GM12878 (cell line): ENCODE data around the gene TBXAS1. TPM values are rescaled to one million over a fixed set of nuclear protein-coding genes. Genes with fewer than 3 reads are reported as not detected.

Source experiments
- ATAC-seq: fragments of 200-7000 bp; cut with Tn5 transposase; 3 replicates; pipeline ENCODE4 v1.9.1; 2020; ENCODE audit warnings: mild to moderate bottlenecking, moderate library complexity
- BruUV-seq: library from RNA; stranded (reverse); fragments of 400-500 nt; replicated peaks from 2 replicates; lab custom pipeline; 2021; lab: Mats Ljungman, UMichigan
- CTCF ChIA-PET: fragments of 300-600 bp; sonication (Branson Sonifier 250); formaldehyde crosslinking; extraction: SDS; loops from one replicate; lab custom pipeline; 2021; ENCODE audit warnings: inconsistent platforms; lab: Yijun Ruan, JAX
- POLR2A ChIA-PET: fragments of 350-600 bp; formaldehyde crosslinking; extraction: SDS; loops from one replicate; lab custom pipeline; 2021; ENCODE audit warnings: inconsistent platforms; lab: Charles Lee
- RAD21 ChIA-PET: fragments of 300-600 bp; sonication (Branson Sonifier 250); formaldehyde crosslinking; loops from one replicate; lab custom pipeline; 2023; ENCODE audit warnings: antibody characterized with exemption; ENCODE audit not compliant: unreplicated experiment; lab: Charles Lee
- SMC1A ChIA-PET: fragments of 300-600 bp; sonication (Branson Sonifier 250); formaldehyde crosslinking; loops from one replicate; lab custom pipeline; 2023; ENCODE audit not compliant: unreplicated experiment, uncharacterized antibody; lab: Charles Lee
- DNase-seq: peaks from one replicate; pipeline ENCODE4 v3.0.0-alpha.2; 2011; ENCODE audit warnings: low read depth, low spot score
- FAIRE-seq: peaks from 3 replicates; lab custom pipeline; 2011; peaks lifted over from hg19 to GRCh38; lab: Jason Lieb, UNC
- H2AFZ ChIP-seq: 2 replicates; pipeline ENCODE4 v1.6.0; 2011; ENCODE audit warnings: low read depth, low read length, control low read depth; ENCODE audit not compliant: control insufficient read depth
- H3K27ac ChIP-seq: 2 replicates; pipeline ENCODE4 v1.5.1; 2011; ENCODE audit warnings: control low read depth; ENCODE audit not compliant: control insufficient read depth, insufficient read depth
- H3K27me3 ChIP-seq, 2 experiments: replicated peaks in 1 of 2; 2 replicates each; pipeline versions ENCODE4 v1.6.0 to v1.6.1; 2011; ENCODE audit warnings: low read length in 1 of 2; ENCODE audit not compliant: control insufficient read depth in 2 of 2, insufficient read depth in 2 of 2
- H3K36me3 ChIP-seq, 2 experiments: 2 replicates each; pipeline ENCODE4 v1.5.1; 2011; ENCODE audit warnings: low read length in 1 of 2; ENCODE audit not compliant: control insufficient read depth in 2 of 2, insufficient read depth in 2 of 2
- H3K4me1 ChIP-seq: 2 replicates; pipeline ENCODE4 v1.6.1; 2011; ENCODE audit warnings: mild to moderate bottlenecking, low read length, moderate library complexity, mixed read lengths; ENCODE audit not compliant: control insufficient read depth, insufficient read depth
- H3K4me2 ChIP-seq: 2 replicates; pipeline ENCODE4 v1.6.0; 2011; ENCODE audit warnings: control low read depth; ENCODE audit not compliant: control insufficient read depth, insufficient read depth
- H3K4me3 ChIP-seq: fragments of 200-600 bp; sonication (generic); 2 replicates; pipeline ENCODE4 v1.5.1; 2016
- H3K79me2 ChIP-seq: 2 replicates; pipeline ENCODE4 v1.6.0; 2011; ENCODE audit warnings: low read length; ENCODE audit not compliant: control insufficient read depth, insufficient read depth
- H3K9ac ChIP-seq: 2 replicates; pipeline ENCODE4 v1.8.0; 2011; ENCODE audit warnings: low read length, control low read depth, mixed read lengths; ENCODE audit not compliant: control insufficient read depth, insufficient read depth
- H3K9me3 ChIP-seq: replicated peaks from 3 replicates; pipeline ENCODE4 v1.5.1; 2011; ENCODE audit warnings: mild to moderate bottlenecking, low read length; ENCODE audit not compliant: control insufficient read depth, insufficient read depth
- H4K20me1 ChIP-seq: 2 replicates; pipeline ENCODE4 v1.6.0; 2011; ENCODE audit not compliant: control insufficient read depth, insufficient read depth
- BMI1 ChIP-seq: fragments of 450-650 bp; IDR thresholded peaks from 2 replicates; pipeline ENCODE4 v1.6.1; 2016; ENCODE audit warnings: mild to moderate bottlenecking, moderate library complexity, borderline replicate concordance
- CREB1 ChIP-seq: IDR thresholded peaks from 2 replicates; pipeline ENCODE4 v1.6.1; 2012; ENCODE audit warnings: low read depth, mild to moderate bottlenecking, inconsistent platforms
- GABPA ChIP-seq: IDR thresholded peaks from 2 replicates; pipeline ENCODE4 v1.6.1; 2014; ENCODE audit warnings: antibody characterized with exemption, low read depth, mild to moderate bottlenecking, inconsistent platforms
- MEF2A ChIP-seq: IDR thresholded peaks from 2 replicates; pipeline ENCODE4 v1.6.1; 2011; ENCODE audit warnings: low read depth, mild to moderate bottlenecking, low read length, moderate library complexity; ENCODE audit not compliant: insufficient read depth
- NFYB ChIP-seq: IDR thresholded peaks from 2 replicates; pipeline ENCODE4 v1.6.1; 2011; ENCODE audit warnings: low read depth, mild to moderate bottlenecking, low read length, improper control_type of control experiment, moderate library complexity; ENCODE audit not compliant: insufficient read depth
- RCOR1 ChIP-seq: conservative IDR thresholded peaks from 2 replicates; pipeline ENCODE4 v1.6.1; 2012; ENCODE audit warnings: low read depth, low read length, improper control_type of control experiment
- SPI1 ChIP-seq: IDR thresholded peaks from 2 replicates; pipeline ENCODE4 v1.6.1; 2011; ENCODE audit warnings: low read depth, mild to moderate bottlenecking, low read length, moderate library complexity, borderline replicate concordance; ENCODE audit not compliant: insufficient read depth
- YY1 ChIP-seq: IDR thresholded peaks from 2 replicates; pipeline ENCODE4 v1.6.1; 2011; ENCODE audit warnings: low read depth, mild to moderate bottlenecking, low read length
- ZBTB40 ChIP-seq: fragments of 450-650 bp; IDR thresholded peaks from 2 replicates; pipeline ENCODE4 v1.6.1; 2016; ENCODE audit warnings: mild to moderate bottlenecking, moderate library complexity, borderline replicate concordance
- WGBS: methylation state at CpG from one replicate; pipeline ENCODE4 v1.1.6; 2016; ENCODE audit warnings: low lambda C conversion rate; ENCODE audit not compliant: insufficient replicate concordance, insufficient coverage; ENCODE audit errors: missing lambda C conversion rate; 5-methylcytosine and 5-hydroxymethylcytosine counted together
- in situ Hi-C: fragments of 300-500 bp; cut with MboI; formaldehyde crosslinking; loops from 9 replicates; pipeline ENCODE4 v1.14.3; 2018; ENCODE audit warnings: mixed read lengths
- intact Hi-C: fragments of 100-400 bp; cut with micrococcal nuclease; formaldehyde crosslinking; loops from one replicate; pipeline ENCODE4 v1.14.2; 2022; ENCODE audit not compliant: unreplicated experiment
- polyA plus RNA-seq, 11 experiments: library from polyadenylated mRNA; depleted of rRNA in 4 of 11; unstranded in 6 of 11; stranded (reverse) in 5 of 11; fragments of >200 nt; fragmentation: Nextera tagmentation in 4 of 11; fragmentation: Illumina TruSeq in 1 of 11; extraction: Ambion mirVana in 4 of 11; extraction: Trizol in 1 of 11; gene quantifications; 1 replicate in 1 of 11; 2 replicates in 10 of 11; pipeline versions ENCODE4 v1.2.1 to v1.2.3, GENCODE V29; 2011 to 2016; ENCODE audit warnings: inconsistent platforms in 2 of 11, missing spikeins in 2 of 11, low read depth in 1 of 11
- total RNA-seq, 4 experiments: library from RNA; depleted of rRNA in 3 of 4; stranded (reverse); fragments of >200 nt in 3 of 4; fragmentation: Illumina TruSeq in 1 of 4; extraction: Trizol in 1 of 4; gene quantifications; 2 replicates each; pipeline versions ENCODE4 v1.2.1 to v1.2.3, GENCODE V29; 2013 to 2021

The TBXAS1 gene
- total and polyA plus RNA-seq, 10 of the 15 experiments (the other 5 are each of a cell fraction or from before 2014, with no cell fraction given) = 1.5 to 32.7 (median 16.3) TPM

DNA sequence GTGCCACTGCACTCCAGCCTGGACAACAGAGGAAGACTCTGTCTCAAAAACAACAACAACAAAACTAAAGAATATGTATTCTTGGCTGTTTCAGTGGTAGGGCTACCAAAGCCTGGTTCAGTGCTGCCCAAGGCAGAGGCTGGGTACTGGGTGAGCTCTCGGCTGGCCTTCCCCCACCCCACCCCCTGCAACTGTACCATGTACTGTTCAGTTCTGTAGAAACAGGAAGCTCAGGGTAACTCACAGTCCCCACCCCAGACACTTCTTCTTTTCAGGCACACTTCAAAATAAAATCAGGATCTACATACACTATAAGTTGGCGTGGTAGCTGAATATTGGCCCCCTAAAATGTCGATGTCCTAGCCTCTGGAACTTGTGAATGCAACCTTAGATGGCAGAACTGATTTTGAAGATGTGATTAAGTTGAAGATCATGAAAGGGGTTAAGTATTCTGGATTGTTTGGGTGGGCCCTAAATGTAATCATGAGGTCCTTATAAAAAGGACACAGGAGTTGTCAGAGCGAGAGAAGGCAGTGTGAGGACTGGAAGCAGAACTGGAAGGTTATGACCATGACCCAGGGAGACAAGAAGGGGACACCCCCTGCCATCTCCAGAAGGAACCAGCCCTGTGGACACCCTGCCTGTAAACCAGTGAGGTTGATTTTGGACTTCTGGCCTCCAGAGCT, 31.2 kb downstream of the TBXAS1 start:
- RAD21 ChIA-PET = no interaction called here
- Histone ChIP-seq H4K20me1 (no peaks in the 10 kb centered on the region), H2AFZ (no peak overlapping the region), H3K27ac (no peak overlapping the region), H3K79me2 (no peaks in the 10 kb centered on the region), H3K4me3 (no peak overlapping the region), H3K36me3 (no peaks in the 10 kb centered on the region), H3K27me3 (no peaks in the 10 kb centered on the region)
- DNase-seq = no peak
- in situ Hi-C loops = no loop called here
- SMC1A ChIA-PET = interaction anchor here (0.8 to 1.4 kb wide), 2 partner anchors 77 to 218 kb away, joined by 3 read pairs; no protein-coding TSS in a partner anchor
- CTCF ChIA-PET = no interaction called here
- BruUV-seq = no TSS peak
- TF ChIP-seq YY1 (no peak), SPI1 (peak; percentile 24; the same call in 1 of the 2 replicates)
- TF ChIP-seq, all 136 proteins: peak for 1
- WGBS = 35% methylated on average over 4 of the region's 4 CpGs
- peaks cover 8% of the 10 kb centered on the region for H3K4me1 ChIP-seq
- no peak overlapping the region for H3K9ac ChIP-seq
- H3K4me2 ChIP-seq = no peak overlapping the region
- intact Hi-C loops = no loop called here
- POLR2A ChIA-PET = interaction anchor here (0.9 kb wide), 1 partner anchor 32 kb away, joined by 3 read pairs; no protein-coding TSS in a partner anchor
- FAIRE-seq (no peak), ATAC-seq (peak; percentile 44; the same call in 1 of the 3 replicates)
- H3K9me3 ChIP-seq = no peaks in the 10 kb centered on the region; the same call in 2 of the 3 replicates

DNA sequence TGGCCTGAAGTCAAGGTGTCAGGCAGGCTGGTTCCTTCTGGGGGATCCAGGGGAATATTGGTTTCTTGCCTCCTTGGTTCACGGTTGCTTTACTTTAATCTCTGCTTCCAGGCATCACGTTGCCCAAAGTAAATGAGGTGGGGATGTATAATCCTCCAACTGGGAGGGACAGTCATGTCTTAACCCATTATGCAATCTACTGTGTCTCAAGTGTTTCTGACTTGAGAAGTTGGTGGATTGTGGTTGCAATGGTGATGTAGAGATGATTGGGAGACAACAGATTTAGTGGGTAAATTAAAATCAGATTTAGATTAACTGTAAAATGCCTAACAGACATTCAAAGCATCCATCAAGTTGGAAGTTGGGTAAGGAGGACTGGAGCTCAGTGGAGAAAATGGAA, 32.7 kb downstream of the TBXAS1 start:
- H3K27me3 ChIP-seq = no peaks in the 10 kb centered on the region
- no peaks in the 10 kb centered on the region for H3K79me2 ChIP-seq
- no peak overlapping the region for H3K4me3 ChIP-seq
- FAIRE-seq (no peak), ATAC-seq (no peak), DNase-seq (no peak)
- ChIA-PET POLR2A (no interaction called here), RAD21 (no interaction called here), SMC1A (no interaction called here), CTCF (no interaction called here)
- no peak overlapping the region for H3K9ac ChIP-seq
- no peaks in the 10 kb centered on the region; the same call in 2 of the 3 replicates for H3K9me3 ChIP-seq
- in situ Hi-C loops = no loop called here
- no peak overlapping the region for H3K4me2 ChIP-seq
- WGBS = 50% methylated on average over 2 of the region's 2 CpGs
- no peak overlapping the region for H2AFZ ChIP-seq
- no peaks in the 10 kb centered on the region for H3K4me1 ChIP-seq
- no peaks in the 10 kb centered on the region for H4K20me1 ChIP-seq
- no peaks in the 10 kb centered on the region for H3K36me3 ChIP-seq
- BruUV-seq = no TSS peak
- intact Hi-C loops = no loop called here
- no peak overlapping the region for H3K27ac ChIP-seq
- TF ChIP-seq NFYB (no peak), GABPA (no peak), BMI1 (no peak), RCOR1 (no peak), CREB1 (no peak), MEF2A (no peak), ZBTB40 (no peak)
